Lower leg skin (tissue), 3 donors: ENCODE results near the gene CRISPLD2.

Experiments
- POLR2A ChIP-seq, 2 donors: fragments of 450-650 bp; IDR thresholded peaks; one replicate each; pipeline ENCODE4 v1.6.1; 2016 to 2017; ENCODE audit warnings: antibody characterized with exemption in 2 of 2, mild to moderate bottlenecking in 1 of 2, moderate library complexity in 1 of 2
- TF ChIP-seq, protein P1 (sequence below), 3 donors: fragments of 450-650 bp; IDR thresholded peaks; one replicate each; pipeline ENCODE4 v1.5.1; 2016; ENCODE audit warnings: antibody characterized with exemption in 3 of 3, mild to moderate bottlenecking in 3 of 3, moderate library complexity in 2 of 3

- TF ChIP-seq, protein P1, sequence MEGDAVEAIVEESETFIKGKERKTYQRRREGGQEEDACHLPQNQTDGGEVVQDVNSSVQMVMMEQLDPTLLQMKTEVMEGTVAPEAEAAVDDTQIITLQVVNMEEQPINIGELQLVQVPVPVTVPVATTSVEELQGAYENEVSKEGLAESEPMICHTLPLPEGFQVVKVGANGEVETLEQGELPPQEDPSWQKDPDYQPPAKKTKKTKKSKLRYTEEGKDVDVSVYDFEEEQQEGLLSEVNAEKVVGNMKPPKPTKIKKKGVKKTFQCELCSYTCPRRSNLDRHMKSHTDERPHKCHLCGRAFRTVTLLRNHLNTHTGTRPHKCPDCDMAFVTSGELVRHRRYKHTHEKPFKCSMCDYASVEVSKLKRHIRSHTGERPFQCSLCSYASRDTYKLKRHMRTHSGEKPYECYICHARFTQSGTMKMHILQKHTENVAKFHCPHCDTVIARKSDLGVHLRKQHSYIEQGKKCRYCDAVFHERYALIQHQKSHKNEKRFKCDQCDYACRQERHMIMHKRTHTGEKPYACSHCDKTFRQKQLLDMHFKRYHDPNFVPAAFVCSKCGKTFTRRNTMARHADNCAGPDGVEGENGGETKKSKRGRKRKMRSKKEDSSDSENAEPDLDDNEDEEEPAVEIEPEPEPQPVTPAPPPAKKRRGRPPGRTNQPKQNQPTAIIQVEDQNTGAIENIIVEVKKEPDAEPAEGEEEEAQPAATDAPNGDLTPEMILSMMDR (IDR thresholded peaks at IDR 0.05) = no peak
- TF ChIP-seq POLR2A (IDR thresholded peaks at IDR 0.05) = no peak
Observed at GRCh38 chr16:84821179-84821578, 1.4 kb downstream of the CRISPLD2 start.
